ENCODE data around the gene ATP1A1.

DNA sequence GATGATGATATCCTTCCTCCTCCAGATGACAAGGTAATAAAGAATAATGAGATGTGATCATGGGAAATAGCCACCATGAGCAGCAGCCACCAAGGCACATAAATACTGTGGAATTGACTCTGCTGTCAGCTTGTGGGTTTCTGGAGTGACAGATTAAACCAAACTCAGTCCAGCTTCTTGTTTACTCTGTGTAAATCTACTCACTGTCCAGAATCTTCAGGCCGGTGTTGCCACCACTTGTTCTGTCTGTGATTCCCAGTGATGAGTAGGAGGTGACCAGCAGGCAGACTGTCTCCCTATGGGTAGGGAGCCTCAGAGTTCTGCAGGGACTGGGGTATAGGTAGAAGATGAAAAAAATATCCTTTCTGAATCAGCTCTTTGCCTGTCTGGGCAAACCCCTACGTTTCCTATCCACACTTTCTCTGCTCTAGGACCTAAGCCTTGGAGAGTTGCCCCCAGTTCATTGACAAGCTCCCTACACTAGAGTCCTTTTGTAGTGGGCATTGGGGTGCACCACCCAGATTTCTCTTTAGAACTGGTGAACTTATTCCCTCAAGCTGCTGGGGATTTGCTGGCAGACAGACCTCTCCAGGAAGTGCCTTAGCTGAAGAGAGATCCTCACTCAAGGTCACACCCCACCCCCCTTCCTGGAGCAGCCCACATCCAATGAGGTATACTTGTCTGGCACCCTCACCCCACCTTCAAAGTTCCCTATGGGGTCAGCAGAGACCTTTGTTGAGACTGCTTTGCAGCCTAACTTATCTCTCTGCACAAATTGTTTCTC is 47.6 kb downstream of the ATP1A1 start:
- TF ChIP-seq, protein P1, sequence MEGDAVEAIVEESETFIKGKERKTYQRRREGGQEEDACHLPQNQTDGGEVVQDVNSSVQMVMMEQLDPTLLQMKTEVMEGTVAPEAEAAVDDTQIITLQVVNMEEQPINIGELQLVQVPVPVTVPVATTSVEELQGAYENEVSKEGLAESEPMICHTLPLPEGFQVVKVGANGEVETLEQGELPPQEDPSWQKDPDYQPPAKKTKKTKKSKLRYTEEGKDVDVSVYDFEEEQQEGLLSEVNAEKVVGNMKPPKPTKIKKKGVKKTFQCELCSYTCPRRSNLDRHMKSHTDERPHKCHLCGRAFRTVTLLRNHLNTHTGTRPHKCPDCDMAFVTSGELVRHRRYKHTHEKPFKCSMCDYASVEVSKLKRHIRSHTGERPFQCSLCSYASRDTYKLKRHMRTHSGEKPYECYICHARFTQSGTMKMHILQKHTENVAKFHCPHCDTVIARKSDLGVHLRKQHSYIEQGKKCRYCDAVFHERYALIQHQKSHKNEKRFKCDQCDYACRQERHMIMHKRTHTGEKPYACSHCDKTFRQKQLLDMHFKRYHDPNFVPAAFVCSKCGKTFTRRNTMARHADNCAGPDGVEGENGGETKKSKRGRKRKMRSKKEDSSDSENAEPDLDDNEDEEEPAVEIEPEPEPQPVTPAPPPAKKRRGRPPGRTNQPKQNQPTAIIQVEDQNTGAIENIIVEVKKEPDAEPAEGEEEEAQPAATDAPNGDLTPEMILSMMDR (IDR thresholded peaks at IDR 0.05; ENCODE audit: extremely low read depth in 1 of 2, insufficient read depth in 1 of 2, low read depth in 1 of 2, low read length in 2 of 2): no peak
- TF ChIP-seq EZH2 (IDR thresholded peaks at IDR 0.05; ENCODE audit: borderline replicate concordance, low read depth, low read length, severe bottlenecking): no peak
